ENCODE data around the gene TUBB1.
A peak's percentile ranks its signal among the peaks of the same experiment; 100 is the strongest.

The TUBB1 gene

GRCh38 chr20:59044796-59045195, 25.6 kb downstream of the TUBB1 start:
- POLR2A ChIA-PET: no interaction called here
- CTCF ChIA-PET: interaction anchor here (1.0 to 2.7 kb wide), 2 partner anchors 10 to 43 kb away, joined by 4 to 11 read pairs; no protein-coding TSS in a partner anchor

GRCh38 chr20:59046862-59047261, 27.6 kb downstream of the TUBB1 start:
- no peak overlapping the region for H3K4me3 ChIP-seq (ENCODE audit: low read depth, low read length)
- no peak for TF ChIP-seq CTCF (IDR thresholded peaks at IDR 0.05; ENCODE audit: insufficient read depth, low read length, missing control alignments)
- ChIA-PET CTCF (interaction anchor here (0.9 to 1.6 kb wide), 3 partner anchors 13 to 409 kb away, joined by 3 to 4 read pairs (median 4); no protein-coding TSS in a partner anchor), POLR2A (no interaction called here)
- DNase-seq (ENCODE audit: low read depth, low spot score): no peak

More at GRCh38 chr20:59044796-59045195, 25.6 kb downstream of the TUBB1 start:
- no peak overlapping the region for H3K4me3 ChIP-seq (ENCODE audit: low read depth, low read length)
- DNase-seq (ENCODE audit: low read depth, low spot score): no peak
- no peak for TF ChIP-seq CTCF (IDR thresholded peaks at IDR 0.05; ENCODE audit: insufficient read depth, low read length, missing control alignments)

DNA sequence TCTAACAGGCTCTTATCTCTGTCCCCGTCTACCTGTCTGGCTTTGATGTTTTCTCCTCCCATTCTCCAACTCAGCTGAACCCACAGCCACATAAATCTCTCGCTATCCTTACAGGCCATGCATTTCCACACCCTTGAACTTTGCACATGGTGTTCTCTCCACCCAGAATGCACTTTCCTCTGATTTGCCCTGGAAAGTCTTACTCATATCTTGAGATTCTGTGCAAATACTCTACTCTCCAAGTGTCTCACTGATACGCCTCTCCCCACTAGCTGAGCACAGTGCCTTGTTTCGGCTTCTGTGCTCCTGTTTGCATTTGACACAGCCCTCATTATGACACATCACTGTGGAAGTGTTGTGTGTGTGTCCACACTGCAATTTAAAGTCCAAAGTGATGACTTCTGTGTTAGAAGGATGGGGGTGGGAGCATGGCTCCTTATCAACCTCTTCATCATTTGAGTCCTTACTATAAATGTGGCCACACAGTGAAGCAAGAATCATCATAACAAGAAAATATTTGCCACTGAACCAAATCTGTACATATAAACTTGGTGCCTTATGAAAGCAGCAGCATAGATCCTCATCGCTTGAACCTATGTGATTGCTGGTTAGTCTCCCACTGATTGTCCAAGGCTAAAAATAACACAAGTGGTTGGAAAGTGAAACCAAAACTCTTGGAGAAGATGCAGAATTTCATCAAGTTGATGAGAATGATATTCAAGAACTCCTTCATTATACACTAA, 28.9 kb downstream of the TUBB1 start:
- H3K4me3 ChIP-seq (ENCODE audit: low read depth, low read length): peak overlapping the region; percentile 30
- no peak for TF ChIP-seq CTCF (IDR thresholded peaks at IDR 0.05; ENCODE audit: insufficient read depth, low read length, missing control alignments)
- no peak for DNase-seq (ENCODE audit: low read depth, low spot score)
- ChIA-PET CTCF (interaction anchor here (1.6 kb wide), 1 partner anchor 15 kb away, joined by 4 read pairs; no protein-coding TSS in a partner anchor), POLR2A (no interaction called here)

DNA sequence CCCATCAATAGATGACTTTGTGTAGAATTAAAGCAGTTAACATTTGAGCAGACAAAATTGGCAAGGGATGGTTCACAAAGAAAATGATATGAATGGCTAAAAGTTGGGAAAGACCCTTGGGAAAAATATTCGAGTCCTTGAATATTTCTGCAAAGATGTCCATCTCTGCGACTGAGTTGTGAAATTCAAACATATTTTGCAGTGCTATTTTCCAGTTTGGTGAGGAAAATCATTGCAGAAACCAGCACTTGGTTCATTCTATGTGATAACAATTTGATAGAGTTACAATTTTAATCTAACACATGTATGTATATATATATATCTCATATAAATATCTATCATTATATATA, 29.4 kb downstream of the TUBB1 start:
- TF ChIP-seq CTCF (IDR thresholded peaks at IDR 0.05; ENCODE audit: insufficient read depth, low read length, missing control alignments): no peak
- POLR2A ChIA-PET: interaction anchor here (0.8 kb wide), 1 partner anchor 40 kb away, joined by 3 read pairs; no protein-coding TSS in a partner anchor
- DNase-seq (ENCODE audit: low read depth, low spot score): no peak
- CTCF ChIA-PET: no interaction called here
- H3K4me3 ChIP-seq (ENCODE audit: low read depth, low read length): 0 out of 2 replicates have a peak overlapping the region, but pooled peaks have one; percentile 30

GRCh38 chr20:59050437-59050836, 31.2 kb downstream of the TUBB1 start:
- no peak overlapping the region for H3K4me3 ChIP-seq (ENCODE audit: low read depth, low read length)
- TF ChIP-seq CTCF (IDR thresholded peaks at IDR 0.05; ENCODE audit: insufficient read depth, low read length, missing control alignments): no peak
- ChIA-PET POLR2A (no interaction called here), CTCF (interaction anchor here (1.3 to 2.1 kb wide), 3 partner anchors 16 to 354 kb away, joined by 3 to 6 read pairs (median 5); no protein-coding TSS in a partner anchor)
- no peak for DNase-seq (ENCODE audit: low read depth, low spot score)

DNA sequence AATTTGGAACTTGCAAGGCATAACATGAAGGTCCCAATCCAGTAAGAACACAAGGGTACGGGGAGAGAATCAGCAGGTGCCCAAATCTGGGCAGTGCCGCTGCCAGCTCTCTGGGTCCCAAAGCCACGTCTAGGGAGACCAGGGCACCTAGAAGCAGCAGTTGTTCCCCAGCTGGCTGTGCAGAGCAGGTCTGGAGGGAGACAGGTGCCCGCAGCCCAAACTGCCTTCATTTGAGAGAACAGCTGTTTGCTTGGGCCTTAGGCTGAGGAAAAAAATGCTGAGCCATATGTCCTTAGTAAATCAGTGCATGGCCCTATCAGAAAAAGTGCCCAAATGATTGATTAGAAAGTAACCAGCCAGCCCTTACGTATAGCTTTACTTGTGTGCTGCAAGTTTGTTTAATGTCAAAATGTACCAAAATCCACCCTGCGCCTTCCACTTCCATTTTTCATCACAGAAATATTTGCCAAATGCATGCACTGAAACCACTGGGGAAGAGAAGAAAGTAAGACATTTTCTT, 32.5 kb downstream of the TUBB1 start:
- POLR2A ChIA-PET: no interaction called here
- DNase-seq (ENCODE audit: low read depth, low spot score): no peak
- CTCF ChIA-PET: interaction anchor here (0.9 to 2.1 kb wide), 5 partner anchors 8 to 353 kb away, joined by 3 to 6 read pairs (median 3); no protein-coding TSS in a partner anchor
- no peak for TF ChIP-seq CTCF (IDR thresholded peaks at IDR 0.05; ENCODE audit: insufficient read depth, low read length, missing control alignments)
- no peak overlapping the region for H3K4me3 ChIP-seq (ENCODE audit: low read depth, low read length)

Data from AG04449 (cell line).